ENCODE results near the gene PCBD1. TPM values are rescaled to one million over a fixed set of nuclear protein-coding genes. Genes with fewer than 3 reads are reported as not detected.

Gene PCBD1
- polyA plus RNA-seq, 1 experiment: 63.7 TPM

DNA sequence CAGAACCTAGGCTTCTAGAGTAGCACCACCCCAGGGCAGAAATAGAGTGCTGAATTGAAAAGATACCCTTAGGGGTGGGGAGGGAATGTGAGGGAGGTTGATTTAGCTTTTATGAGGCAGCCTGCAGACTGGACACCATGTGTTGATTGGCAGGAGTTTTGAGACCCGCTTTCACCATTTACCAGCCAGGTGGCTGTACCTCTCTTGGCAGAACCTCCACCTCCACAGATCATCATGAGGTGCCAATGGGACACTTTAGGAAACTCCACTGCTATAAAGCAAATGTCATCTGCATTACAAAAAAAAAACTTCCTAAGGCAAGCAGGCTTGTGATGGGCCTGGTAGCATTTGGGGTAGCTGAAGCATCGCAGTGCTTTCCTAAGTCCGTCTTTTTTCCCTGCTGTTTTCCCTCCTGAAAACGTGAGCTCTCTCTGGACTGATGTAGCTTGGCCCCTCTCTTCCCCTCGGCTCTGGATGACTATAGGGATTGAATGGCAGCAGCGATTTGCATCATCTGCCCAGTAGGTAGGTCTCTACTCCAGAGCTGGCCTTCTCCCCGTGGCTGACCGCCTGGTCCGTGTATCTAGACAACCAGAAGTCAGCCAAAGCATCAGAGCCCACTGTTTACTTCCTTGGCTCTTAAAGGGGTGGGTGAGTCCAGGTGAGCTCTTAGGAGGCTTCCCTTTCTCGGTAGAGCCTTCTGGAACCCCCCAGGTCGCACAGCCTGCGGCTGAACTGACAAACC, 1.3 kb downstream of the PCBD1 start:
- no peaks in the 10 kb centered on the region for H3K27me3 ChIP-seq (ENCODE audit: control insufficient read depth, insufficient read depth, low read length)
- TF ChIP-seq, protein P1, sequence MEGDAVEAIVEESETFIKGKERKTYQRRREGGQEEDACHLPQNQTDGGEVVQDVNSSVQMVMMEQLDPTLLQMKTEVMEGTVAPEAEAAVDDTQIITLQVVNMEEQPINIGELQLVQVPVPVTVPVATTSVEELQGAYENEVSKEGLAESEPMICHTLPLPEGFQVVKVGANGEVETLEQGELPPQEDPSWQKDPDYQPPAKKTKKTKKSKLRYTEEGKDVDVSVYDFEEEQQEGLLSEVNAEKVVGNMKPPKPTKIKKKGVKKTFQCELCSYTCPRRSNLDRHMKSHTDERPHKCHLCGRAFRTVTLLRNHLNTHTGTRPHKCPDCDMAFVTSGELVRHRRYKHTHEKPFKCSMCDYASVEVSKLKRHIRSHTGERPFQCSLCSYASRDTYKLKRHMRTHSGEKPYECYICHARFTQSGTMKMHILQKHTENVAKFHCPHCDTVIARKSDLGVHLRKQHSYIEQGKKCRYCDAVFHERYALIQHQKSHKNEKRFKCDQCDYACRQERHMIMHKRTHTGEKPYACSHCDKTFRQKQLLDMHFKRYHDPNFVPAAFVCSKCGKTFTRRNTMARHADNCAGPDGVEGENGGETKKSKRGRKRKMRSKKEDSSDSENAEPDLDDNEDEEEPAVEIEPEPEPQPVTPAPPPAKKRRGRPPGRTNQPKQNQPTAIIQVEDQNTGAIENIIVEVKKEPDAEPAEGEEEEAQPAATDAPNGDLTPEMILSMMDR (IDR thresholded peaks at IDR 0.05; ENCODE audit: insufficient read depth, low read depth, low read length): no peak
- ChIA-PET POLR2A (no interaction called here), CTCF (interaction anchor here (0.7 to 4.8 kb wide), 7 partner anchors 16 to 336 kb away, joined by 3 to 23 read pairs (median 4); no protein-coding TSS in a partner anchor)
- peaks cover 2% of the 10 kb centered on the region for H3K36me3 ChIP-seq (ENCODE audit: control insufficient read depth, insufficient read depth, low read length)
- DNase-seq (ENCODE audit: low read depth): no peak
- peak overlapping the region; percentile 74 for H3K4me3 ChIP-seq (ENCODE audit: low read depth, low read length)

DNA sequence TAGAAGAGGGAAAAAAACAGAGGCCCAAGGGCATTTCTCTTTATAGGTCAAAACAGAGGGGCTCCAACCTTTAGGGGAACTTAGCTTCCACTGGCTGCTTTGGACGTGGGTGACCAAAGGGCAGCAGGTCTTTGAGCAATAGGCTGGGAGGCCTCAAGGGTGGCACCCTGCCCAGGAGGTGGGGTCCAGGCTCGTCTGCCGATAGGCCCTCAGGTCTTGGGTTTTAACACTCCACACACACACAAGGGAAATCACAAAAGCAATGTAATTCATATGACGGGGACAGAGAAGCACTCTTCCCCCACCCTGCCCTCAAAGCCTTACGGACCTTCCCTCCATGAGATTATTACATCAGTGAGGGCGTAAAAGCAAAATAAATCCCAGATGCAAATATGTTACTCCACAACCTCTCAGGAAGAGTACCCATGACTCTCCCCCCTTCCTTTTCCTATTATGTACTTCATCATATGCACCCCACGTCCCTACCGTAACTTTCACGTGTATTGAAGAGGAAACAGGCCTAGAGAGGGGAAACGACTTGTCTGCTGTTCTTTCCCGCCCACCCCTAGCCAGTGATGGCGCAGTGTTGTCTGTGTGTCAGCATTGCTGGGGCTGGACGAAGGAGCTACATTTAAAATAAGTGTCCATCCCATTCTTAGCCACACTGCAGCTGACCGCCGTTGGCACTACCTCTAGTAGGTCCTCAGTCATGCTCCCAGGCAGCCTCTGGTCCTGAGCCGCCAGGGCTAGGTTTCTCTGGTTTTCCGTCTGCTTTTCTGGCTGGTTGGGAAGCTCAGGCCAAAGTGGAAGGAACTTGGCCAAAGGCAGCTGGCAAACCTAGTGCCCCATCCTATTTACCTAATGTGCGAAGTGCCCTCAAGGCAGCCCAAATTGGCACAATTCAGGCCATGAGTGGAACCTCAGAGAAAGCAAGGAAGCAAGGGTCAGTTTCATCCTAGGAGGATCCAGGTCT, 2.1 kb downstream of the PCBD1 start:
- no peaks in the 10 kb centered on the region for H3K27me3 ChIP-seq (ENCODE audit: control insufficient read depth, insufficient read depth, low read length)
- H3K4me3 ChIP-seq (ENCODE audit: low read depth, low read length): no peak overlapping the region
- peaks cover 2% of the 10 kb centered on the region for H3K36me3 ChIP-seq (ENCODE audit: control insufficient read depth, insufficient read depth, low read length)
- TF ChIP-seq, protein P1 (IDR thresholded peaks at IDR 0.05; ENCODE audit: insufficient read depth, low read depth, low read length): no peak
- no peak for DNase-seq (ENCODE audit: low read depth)
- CTCF ChIA-PET: interaction anchor here (1.1 to 1.6 kb wide), 4 partner anchors 69 to 335 kb away, joined by 3 to 10 read pairs (median 6); no protein-coding TSS in a partner anchor
- POLR2A ChIA-PET: no interaction called here

DNA sequence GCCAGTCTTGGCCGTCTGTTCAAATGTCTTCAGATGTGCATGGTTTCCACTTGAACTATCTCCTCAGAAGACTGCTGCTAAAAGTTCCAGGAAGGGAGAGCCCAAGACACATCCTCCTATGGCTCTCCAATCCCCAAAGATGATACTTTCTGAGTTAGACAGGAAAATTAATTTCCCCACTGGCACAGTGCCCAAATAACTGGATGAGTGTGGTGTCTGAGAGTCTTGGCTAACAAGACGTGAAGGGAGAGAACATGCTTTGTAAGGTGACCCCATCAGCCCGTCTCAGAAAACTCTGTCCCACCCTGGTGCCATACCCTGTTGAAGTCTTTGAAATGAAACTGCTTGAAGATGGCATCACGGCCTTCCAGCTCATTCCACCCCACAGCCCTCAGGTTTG, 2.9 kb downstream of the PCBD1 start:
- TF ChIP-seq, protein P1 (IDR thresholded peaks at IDR 0.05; ENCODE audit: insufficient read depth, low read depth, low read length): no peak
- H3K4me3 ChIP-seq (ENCODE audit: low read depth, low read length): no peak overlapping the region
- H3K36me3 ChIP-seq (ENCODE audit: control insufficient read depth, insufficient read depth, low read length): peaks cover 2% of the 10 kb centered on the region
- ChIA-PET POLR2A (no interaction called here), CTCF (no interaction called here)
- DNase-seq (ENCODE audit: low read depth): no peak
- H3K27me3 ChIP-seq (ENCODE audit: control insufficient read depth, insufficient read depth, low read length): no peaks in the 10 kb centered on the region

DNA sequence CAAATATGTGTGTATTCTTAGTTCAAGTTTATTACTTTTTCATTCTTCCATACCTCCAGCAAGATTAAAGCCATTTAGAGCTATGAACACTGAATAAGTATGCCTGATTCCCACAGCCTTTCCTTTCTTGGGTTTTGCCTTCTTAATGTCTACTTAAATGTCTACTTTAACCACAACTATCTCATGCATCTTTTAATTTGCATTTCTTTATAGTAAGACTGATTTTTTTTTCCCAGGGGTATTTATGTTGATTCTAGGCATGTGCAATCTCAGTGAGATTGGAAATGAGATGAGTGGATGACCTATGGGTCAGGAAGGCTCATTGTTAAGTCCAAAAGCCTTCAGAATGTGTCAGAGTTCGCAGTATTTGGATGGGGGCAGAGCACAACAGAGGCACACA, 3.6 kb downstream of the PCBD1 start:
- TF ChIP-seq, protein P1 (IDR thresholded peaks at IDR 0.05; ENCODE audit: insufficient read depth, low read depth, low read length): no peak
- DNase-seq (ENCODE audit: low read depth): no peak
- Histone ChIP-seq H3K36me3 (ENCODE audit: control insufficient read depth, insufficient read depth, low read length) (peaks cover 2% of the 10 kb centered on the region), H3K27me3 (ENCODE audit: control insufficient read depth, insufficient read depth, low read length) (no peaks in the 10 kb centered on the region), H3K4me3 (ENCODE audit: low read depth, low read length) (no peak overlapping the region)
- ChIA-PET CTCF (interaction anchor here (0.7 kb wide), 2 partner anchors 77 to 384 kb away, joined by 3 read pairs; no protein-coding TSS in a partner anchor), POLR2A (no interaction called here)

DNA sequence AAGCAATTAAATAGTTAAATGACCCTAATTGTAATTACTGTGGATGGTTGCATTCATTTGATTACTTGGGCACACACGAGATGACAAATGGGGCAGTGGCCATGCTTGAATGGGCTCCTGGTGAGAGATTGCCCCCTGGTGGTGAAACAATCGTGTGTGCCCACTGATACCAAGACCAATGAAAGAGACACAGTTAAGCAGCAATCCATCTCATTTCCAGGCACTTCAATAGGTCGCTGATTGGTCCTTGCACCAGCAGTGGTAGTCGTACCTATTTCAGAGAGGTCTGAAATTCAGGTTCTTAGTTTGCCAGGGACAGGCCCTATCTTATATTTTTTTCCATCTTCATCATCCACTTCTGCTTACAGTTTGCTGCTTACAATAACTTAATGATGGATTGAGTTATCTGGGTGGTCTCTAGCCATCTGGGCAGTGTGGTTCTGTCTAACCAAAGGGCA, 8.3 kb downstream of the PCBD1 start:
- Histone ChIP-seq H3K27me3 (ENCODE audit: control insufficient read depth, insufficient read depth, low read length) (no peaks in the 10 kb centered on the region), H3K4me3 (ENCODE audit: low read depth, low read length) (no peak overlapping the region), H3K36me3 (ENCODE audit: control insufficient read depth, insufficient read depth, low read length) (peaks cover 9% of the 10 kb centered on the region)
- DNase-seq (ENCODE audit: low read depth): no peak
- POLR2A ChIA-PET: no interaction called here
- TF ChIP-seq, protein P1 (IDR thresholded peaks at IDR 0.05; ENCODE audit: insufficient read depth, low read depth, low read length): peak; percentile 92
- CTCF ChIA-PET: interaction anchor here (0.9 to 4.5 kb wide), 12 partner anchors 9 to 330 kb away, joined by 3 to 26 read pairs (median 7); partner anchors contain the start of gene SGPL1

Measured in BJ (cell line).